Loucy (cell line): Measurements from ENCODE around the gene MBNL1.

Experiments
- CTCF ChIP-seq: fragments of 200-600 bp; sonication (generic); conservative IDR thresholded peaks from 2 replicates; pipeline ENCODE4 v1.5.1; 2014; ENCODE audit warnings: mild to moderate bottlenecking, antibody characterized with exemption, low read length
- EZH2phosphoT487 ChIP-seq: fragments of 200-600 bp; IDR thresholded peaks from 2 replicates; pipeline ENCODE4 v1.6.1; 2018; ENCODE audit warnings: antibody characterized with exemption, mild to moderate bottlenecking, moderate library complexity, borderline replicate concordance

GRCh38 chr3:152459118-152459515 is 190.4 kb downstream of the MBNL1 start:
- TF ChIP-seq CTCF: no peak
- TF ChIP-seq EZH2phosphoT487: no peak
